GM18508 (cell line): ENCODE data around the gene VANGL2.

Experiments
- ATAC-seq: cut with Tn5 transposase; IDR thresholded peaks from one replicate; pipeline ENCODE4 v1.9.1; 2021; ENCODE audit warnings: moderate number of reproducible peaks; ENCODE audit not compliant: insufficient read depth, unreplicated experiment

VANGL2 gene

GRCh38 chr1:160403244-160403643, 2.9 kb downstream of the VANGL2 start:
- no peak for ATAC-seq

GRCh38 chr1:160404094-160404493, 3.7 kb downstream of the VANGL2 start:
- ATAC-seq: no peak

DNA sequence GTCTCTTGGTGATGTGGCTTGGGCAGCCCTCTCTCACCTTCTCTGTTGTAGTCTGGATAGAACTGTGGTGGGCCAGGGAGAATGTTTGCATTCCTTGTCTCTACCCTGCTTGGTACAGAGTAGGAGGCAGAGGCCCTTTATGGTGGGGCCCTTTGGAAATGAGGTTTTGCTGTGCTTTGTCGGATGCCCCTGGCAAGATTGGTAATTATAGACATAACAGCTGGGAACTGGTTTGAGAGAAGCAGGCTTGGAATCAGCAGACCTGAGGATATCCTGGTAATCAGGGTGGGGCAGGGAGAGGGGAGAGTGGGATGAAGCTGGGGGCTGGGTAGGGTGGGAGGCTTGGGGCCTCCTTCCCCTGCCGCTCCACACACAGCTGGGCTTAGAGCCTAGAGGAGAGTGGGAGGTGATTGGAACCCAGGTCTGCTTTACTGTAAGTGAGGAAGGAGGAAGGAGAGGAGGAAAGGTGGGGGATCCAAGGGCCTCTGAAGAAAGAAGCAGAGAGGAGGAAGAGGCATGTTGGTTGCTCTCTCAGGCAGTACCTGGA, 5.0 kb downstream of the VANGL2 start:
- ATAC-seq: no peak

- ATAC-seq: no peak
These were observed 6.0 kb downstream of the VANGL2 start for GRCh38 chr1:160406131-160406968.

GRCh38 chr1:160407839-160408801, 7.8 kb downstream of the VANGL2 start:
- no peak for ATAC-seq

DNA sequence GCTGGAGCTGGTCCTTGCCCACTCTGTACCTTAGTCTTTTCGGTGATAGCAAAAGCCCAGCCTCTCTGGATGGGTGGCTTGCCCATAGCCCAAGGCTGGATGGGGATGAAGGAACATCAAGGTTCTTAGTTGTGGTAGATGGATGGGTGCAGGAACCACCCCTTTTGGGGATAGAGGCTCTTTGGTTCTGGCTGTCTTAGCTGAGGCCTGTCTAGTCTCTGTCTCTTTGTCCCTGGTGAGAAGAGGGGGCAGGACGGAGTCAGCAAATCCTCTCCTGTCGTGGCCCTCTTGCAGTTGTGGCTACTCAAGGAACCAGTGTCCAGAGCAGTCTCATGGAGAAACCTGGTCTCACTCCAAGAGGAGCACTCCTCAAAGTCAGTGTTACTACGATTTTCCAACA, 8.5 kb downstream of the VANGL2 start:
- ATAC-seq: no peak

- no peak for ATAC-seq
These were observed 9.1 kb downstream of the VANGL2 start for GRCh38 chr1:160409486-160409885.

DNA sequence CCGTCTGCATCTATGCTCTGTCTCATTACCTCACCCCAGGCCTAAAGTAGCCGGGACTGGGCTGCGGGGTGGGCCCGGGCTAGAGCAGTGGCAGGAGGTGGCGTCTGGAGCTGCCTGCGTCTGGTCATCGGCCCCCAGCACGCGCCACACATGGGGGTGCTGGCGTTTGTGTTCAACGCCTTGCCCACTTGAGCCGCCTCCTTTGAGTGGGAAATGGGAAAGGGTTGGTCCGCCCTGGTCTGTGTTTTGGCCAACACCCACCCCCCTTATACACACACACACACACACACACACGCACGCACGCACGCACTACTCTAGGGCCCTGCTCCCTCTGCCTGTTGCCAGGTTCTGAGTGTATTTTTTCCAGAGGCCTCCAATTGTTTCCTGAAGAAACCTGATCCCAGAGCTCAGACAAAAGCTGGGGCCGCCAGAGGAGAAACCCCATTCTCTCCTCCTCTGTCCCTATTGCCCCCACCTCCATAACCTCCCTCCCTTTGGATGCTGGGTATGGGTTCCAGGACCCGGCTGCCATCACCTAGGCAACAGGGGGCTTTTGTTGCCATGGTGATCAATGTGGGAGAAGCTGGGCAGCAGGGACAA, 10.1 kb downstream of the VANGL2 start:
- ATAC-seq: no peak

- no peak for ATAC-seq
These were observed 11.1 kb downstream of the VANGL2 start for GRCh38 chr1:160411271-160412027.

- ATAC-seq: no peak
These were observed 11.6 kb downstream of the VANGL2 start for GRCh38 chr1:160412028-160412362.

DNA sequence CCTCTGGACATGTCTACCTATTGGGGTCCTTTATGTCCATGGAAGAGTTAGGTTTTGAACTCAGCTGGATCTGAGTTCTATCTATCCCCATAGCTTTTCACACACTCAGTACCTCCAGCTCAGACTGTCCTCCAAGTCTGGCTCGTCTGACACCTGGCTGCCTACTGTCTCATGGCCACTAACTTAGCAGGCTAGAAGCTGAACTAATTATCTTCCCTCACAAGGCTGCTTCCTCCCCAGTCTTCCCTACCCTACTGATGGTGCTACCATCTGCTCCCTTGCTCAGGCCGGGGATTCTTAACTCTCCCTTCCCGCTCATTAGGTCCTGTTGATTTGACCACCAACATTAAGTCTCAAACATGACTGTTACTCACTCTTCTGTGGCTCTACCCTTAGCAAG, 13.4 kb downstream of the VANGL2 start:
- no peak for ATAC-seq

GRCh38 chr1:160414881-160415280, 14.5 kb downstream of the VANGL2 start:
- ATAC-seq: no peak

GRCh38 chr1:160415696-160416290, 15.4 kb downstream of the VANGL2 start:
- ATAC-seq: no peak

DNA sequence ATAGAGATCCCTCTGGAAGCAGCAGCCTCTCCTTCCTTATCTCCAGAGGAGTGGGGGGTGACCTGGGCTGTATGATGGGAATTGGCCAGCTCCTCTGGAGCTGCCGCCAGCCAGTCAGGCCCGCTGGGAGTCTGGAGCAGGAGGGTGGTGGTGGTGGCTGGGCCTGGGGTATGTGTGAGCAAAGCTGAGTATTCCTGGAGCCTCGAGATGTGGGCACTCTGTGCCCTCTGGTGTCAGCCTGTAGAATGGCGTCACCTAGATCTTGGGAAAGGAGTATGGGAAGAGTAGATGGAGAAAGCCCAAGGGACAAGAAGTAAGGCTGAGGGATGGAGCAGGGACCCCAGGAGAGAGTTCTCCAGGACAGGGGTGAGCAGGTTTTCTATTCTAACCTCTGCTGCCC, 16.0 kb downstream of the VANGL2 start:
- no peak for ATAC-seq

- ATAC-seq: no peak
These were observed 18.1 kb downstream of the VANGL2 start for GRCh38 chr1:160418483-160418882.

DNA sequence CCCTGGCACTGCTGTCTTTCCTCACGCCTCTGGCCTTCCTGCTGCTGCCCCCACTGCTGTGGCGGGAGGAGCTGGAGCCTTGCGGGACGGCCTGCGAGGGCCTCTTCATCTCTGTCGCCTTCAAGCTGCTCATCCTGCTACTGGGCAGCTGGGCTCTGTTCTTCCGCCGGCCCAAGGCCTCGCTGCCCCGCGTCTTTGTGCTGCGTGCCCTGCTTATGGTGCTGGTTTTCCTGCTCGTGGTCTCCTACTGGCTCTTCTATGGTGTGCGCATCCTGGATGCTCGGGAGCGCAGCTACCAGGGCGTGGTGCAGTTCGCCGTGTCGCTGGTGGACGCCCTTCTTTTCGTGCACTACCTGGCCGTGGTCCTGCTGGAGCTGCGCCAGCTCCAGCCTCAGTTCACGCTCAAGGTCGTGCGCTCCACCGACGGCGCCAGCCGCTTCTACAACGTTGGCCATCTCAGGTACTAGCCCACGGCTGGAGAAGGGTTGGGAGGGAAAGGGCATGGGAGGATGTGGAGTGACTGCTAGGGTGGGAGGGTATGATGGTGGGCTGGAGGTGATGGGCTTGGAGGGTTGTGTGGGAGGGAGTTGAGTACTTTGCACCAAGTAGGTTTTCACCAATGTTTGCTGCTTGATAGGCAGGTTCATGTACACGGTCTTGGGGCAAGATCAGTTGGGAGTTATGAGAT, 18.9 kb downstream of the VANGL2 start:
- ATAC-seq: no peak

DNA sequence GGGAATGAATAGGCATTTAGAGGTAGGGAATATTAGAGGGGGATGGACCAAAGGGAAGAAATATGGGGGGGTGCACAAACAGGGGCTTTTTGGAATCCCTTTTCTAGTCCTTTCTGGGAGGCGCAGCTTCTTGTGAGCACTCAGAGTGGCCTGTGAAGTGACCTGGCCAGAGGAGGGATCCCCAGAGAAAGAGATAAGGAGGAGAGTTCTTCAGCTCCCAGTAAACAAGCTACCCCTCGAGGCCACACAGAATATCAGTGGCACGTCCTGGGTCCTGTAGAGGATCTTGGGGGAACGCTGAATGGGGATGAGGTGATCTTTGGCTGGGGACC, 19.4 kb downstream of the VANGL2 start:
- ATAC-seq: no peak

- ATAC-seq: no peak
These were observed 20.8 kb downstream of the VANGL2 start for GRCh38 chr1:160420881-160421842.
